COLO668 (cell line): ENCODE measurements around the gene PPOX.
A peak's percentile ranks its signal among the peaks of the same experiment; 100 is the strongest.

ENCODE experiments used
- DNase-seq: peaks from one replicate; lab custom pipeline; 2025; ENCODE audit not compliant: unreplicated experiment; lab: John Stamatoyannopoulos, UW

The PPOX gene

DNA sequence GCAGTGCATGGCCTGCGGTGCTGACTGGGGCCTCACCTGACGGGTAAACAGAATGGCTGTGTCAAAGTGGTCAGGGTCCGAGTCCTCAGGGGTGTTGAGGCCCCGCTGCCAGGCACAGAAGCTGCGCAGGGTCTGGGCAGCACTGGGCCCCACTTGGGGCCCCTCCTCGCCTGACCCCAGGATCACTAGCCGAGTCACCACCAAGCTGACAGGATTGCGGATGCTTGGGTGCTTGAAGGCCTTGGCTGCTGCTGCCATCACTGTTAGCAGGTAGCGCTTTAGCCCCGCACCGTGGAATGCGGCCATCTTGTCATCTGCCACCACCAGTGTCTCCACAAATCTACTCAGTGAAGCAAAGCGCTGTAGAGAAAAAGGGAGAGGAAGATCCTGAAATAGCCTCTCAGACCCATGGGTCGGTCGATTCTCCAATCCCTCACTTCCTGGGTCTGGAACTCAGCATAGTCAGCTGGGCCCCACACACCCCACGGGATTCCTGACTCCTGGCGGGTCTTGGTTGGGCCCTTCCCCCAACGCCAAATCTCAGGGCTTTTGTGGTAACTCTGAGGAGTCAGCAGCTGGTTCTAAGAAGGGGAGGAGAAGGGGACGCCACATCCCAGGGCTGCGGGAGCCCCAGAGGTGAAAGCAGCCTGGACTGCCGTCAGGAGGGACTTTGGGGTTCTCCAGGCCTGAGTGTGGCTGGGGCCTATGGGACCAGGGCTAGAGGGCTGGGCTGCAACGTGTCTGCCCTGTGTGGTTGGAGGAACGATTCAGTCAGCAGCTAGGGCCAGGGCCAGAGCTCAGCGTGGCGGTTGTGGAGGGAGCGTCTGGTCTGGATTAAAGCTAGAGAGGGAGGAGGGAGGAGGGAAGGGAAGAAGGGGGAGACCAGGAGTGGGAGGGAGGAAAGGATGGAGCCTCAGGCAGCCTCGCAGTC is 30.6 kb downstream of the PPOX start:
- no peak for DNase-seq

DNA sequence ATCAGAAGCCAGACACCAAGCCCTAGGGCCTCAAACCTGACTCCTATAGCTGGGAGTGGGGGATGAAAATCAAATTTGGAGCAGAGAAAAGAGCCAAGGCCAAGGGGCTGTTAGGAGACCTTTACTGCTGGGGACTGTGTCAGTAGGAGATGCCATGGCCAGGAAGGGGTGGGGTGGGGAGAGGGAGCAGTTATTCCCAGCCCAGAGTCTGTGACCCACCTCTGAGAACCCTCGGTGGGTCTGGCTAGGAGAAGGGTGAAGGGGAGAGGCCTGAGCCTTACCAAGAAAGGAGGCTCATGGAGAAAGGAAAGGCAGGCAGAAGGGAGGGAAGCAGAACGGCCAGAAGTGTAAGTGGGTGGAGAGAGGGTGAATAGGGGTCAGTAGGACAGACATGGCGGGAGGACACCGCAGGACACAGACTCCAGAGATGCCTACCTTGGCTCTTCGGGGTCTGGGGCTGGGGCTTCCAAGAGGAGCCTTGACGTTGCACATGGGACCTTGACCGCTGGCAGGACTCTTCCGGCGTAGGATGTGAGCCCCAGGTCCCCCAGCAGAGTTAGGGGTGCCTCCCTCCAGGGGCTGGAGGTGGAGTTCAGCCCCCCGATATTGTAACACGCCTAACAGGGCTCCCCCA is 31.5 kb downstream of the PPOX start:
- no peak for DNase-seq

DNA sequence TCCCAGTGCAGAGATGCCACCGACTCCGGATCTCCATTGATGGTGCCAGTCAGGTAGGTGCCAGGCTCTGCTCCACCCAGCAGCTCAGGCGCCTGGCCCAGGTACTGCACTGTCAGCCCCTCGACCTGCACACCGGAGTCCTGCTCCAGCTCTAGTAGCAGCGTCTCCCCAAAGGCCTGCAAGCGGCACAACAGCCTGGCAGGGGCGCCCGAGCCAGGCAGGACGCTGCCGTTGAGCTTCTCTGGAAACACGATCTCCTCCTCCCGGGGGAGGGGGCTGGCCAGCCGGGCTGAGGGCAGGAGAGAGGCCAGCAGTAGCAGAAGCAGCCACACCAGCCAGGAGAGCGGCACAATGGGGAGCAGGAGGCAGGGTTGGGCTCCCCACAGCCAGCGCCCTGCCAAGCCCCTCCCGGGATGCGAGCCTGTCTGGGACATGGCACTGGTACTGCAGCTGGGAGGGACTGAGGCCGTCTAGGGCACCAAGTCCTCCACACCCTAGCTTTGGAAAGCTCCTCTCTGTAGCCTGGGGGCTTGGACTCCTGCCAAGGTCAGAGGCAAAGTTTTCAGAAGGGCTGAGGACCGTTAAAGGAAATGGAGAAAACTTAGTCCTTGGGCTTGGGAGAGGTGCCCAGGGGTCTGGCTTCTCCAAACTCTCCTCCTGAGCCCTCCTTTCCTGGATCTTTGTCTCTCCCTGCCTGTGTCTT is 32.1 kb downstream of the PPOX start:
- DNase-seq: peak; percentile 58

DNA sequence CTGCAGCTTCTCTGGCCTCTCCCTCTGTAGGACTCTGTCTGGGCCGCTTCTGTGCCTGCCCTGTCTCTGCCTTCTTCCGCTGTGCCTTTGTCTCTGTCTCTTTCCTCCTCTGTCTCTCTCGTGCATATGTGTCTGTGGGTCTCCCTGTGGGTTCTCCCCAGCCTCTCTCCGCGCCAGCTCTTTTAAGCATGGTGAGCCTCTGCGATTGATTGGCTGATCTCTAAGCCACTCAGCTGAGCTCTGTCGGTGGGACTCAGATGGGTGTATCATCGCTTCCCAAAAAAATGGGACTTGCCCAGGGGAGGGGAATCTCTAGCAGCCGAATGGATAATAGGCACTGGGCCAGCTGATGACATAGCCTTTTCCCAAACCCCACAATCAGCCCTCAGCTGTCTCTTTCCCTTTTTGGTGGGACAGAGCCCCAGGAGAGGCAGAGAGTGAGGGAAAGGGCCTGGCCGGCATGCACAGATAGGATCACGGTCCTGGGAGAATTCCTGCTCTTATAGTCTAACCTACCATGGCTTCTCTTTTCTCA is 32.7 kb downstream of the PPOX start, which contains the start of gene ADAMTS4:
TSS of gene ADAMTS4 (minus strand) at position 158 of the 535 bp plus-strand sequence. CDS start 427 bp downstream, outside the sequence.
- DNase-seq: no peak

DNA sequence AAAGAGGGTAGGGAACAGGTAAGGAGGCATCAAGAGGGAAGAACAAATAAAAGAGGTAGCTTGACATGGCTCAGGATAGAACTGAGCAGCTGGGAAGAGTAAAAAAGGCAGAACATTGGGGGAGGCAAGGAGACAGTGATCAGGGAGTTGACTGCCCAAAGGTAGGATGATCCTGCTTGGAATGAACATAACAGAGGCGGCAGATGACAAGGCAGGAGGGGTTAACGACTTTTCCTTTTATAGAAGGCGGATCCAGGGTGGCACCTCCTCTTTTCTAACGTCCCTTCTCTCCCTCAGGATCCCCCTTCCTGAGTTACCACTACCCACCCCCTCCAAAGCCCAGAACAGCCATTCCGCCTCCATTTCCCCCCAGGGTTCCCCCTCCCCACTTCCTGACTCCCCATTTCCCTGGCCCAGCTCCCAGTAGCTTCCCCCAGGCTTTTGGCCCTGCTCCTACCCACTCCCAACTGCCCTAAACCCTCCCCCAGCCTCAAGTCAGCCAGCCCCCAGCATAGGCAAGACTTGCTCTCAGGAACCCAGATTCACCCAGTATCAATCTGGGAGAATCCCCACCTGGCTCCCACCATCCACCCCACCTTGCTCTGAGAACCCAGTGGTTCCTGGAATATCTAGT is 33.4 kb downstream of the PPOX start:
- no peak for DNase-seq

DNA sequence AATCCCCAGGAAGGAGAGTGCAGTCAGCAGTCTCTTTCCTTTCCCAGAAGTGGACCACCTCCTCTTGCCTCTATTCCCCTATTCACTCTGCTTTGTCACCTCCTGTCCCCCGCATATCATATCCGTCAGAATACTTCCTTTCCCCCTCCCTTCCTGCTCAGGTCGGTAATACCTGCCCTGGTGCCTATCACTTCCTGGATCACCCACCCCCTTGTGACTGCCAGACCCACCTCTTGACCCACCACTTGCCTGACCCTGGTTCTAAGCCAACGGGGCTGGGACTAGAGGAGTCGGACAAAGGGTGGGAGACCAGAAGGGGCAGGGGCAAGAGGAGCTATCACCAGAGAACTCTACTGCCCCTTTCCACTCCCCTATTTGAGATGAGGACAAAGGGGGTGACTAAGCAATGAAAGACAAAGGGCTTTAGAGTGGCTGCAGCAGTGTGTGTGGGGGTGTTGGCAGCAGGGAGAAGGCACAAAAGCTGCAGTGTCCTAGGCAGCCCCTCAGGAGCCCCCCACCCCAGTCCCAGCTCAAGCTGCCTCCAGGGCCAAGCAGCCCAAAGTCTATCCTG is 34.3 kb downstream of the PPOX start:
- DNase-seq: no peak

DNA sequence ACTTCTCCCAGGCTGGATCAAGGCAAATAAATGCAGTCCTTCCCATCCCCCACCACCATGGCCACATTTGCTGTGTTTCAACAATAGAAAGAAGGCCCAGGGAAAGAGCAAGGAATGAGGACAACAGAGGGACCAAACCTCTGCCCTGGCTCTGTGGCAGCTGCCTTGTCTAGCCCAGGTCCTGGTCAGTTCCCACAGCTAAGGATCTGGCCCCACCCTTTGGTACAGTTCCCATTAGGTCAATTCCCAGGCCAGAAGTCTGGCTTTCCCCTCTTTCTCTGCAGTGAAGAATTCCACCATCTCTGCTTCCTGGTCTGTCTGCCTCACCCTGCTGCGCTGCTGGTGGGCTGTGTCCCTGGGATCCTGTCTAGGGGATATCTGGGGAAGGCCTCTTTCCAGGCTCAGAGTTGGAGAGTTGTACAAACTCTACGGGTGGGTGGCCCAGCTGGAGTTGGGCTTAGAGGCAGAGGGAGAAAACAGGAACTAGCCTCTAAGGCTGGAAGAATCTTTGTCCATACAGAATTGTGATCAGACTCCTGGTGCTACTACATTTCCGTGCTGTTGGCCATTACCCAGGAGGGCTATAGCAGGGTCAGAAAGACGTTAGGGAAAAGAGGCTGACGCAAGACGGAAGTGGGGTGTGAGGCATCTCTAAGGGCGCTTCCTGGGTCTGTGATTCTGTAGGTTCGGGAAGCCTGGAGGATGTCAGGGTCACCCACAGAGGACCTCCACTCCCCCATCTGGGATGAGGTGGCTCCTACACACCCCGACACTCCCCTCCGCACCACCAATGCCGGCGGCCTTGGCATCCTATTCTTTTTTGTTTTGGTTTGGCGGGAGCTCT is 35.0 kb downstream of the PPOX start:
- no peak for DNase-seq

DNA sequence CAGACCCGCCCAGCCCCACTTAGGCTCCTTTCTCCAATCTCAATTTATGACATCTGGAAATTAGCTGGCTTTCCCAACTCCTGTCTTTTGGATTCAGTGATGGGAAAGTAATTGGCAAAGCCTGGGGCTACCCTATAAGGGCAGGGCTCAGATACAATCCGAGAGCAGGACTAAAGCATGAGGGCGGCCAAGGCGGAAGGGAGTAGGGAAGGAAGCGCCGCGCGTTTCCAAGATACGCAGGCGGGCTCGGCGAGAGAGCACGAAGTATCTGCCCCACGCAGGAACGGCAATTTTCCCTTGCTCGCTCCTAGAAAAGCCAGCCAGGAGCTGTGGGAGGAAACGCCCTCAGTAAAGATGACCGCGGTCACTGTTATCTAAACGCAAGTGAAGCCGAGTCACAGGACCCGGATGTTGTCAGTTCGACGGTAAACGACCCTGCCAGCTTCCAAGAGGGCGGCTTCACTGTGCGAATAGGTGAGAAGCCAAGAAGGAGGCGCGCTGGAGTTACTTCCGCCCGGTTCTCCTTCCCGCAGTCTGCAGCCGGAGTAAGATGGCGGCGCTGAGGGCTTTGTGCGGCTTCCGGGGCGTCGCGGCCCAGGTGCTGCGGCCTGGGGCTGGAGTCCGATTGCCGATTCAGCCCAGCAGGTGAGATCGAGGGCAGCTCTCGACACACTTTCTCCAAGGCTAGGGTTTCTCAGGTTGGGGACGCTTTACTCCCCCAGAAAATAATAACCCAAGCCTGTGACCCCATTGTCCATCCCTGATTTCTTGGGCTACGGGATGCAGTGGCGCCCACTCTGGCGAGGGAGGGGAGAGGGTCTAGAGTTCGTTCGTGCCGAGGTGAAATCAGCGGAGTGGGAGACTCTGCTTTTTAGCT is 35.8 kb downstream of the PPOX start, which contains the start of gene NDUFS2:
TSS of gene NDUFS2 (plus strand) at position 532 of the 877 bp plus-strand sequence. CDS start at position 551, 19 bp downstream.
- DNase-seq: peak; percentile 98

DNA sequence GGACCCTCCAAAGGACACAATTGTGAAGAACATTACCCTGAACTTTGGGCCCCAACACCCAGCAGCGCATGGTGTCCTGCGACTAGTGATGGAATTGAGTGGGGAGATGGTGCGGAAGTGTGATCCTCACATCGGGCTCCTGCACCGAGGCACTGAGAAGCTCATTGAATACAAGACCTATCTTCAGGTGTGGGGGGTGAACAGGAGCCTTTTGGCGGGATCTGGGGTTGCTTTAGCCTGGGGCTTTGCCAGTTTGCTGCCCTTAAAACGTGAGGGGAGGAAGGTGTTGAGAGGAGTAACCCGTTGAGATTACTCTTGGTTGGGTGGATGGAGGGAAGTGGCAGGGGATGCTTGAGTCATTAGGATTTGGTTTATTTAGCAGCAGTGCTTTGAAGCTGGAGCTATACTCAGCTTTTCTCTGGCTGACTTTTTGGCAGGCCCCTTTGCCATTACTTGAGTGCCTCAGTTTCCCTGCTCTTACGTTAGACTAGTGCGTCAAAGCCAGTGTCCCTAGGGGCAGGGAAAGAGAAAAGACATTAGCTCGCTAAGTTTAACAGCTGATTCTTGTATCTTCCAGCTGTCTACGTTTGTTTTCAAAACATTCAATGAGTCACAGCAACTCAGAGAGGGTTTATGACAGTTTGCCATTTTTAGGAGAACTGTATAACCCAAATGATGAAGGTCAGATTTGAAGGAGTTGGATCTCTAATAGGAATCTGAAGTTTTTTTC is 40.4 kb downstream of the PPOX start:
- no peak for DNase-seq

DNA sequence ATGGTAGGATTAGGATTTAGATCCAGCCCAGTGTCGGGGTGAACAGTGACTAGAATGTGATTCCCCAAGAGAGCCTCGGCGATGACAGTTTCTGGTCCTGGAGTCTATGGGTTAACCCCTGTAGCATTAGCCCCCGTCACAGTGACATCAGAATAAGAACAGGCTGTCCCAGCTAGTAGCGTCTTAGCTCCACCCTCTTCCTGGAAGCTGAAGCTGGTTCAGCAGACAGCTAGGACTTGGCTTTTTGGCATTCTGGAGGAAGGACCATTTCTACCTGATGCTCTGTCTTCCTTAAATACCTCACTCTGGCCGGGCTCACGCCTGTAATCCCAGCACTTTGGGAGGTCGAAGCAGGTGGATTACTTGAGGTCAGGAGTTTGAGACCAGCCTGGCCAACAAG is 40.9 kb downstream of the PPOX start:
- DNase-seq: no peak

DNA sequence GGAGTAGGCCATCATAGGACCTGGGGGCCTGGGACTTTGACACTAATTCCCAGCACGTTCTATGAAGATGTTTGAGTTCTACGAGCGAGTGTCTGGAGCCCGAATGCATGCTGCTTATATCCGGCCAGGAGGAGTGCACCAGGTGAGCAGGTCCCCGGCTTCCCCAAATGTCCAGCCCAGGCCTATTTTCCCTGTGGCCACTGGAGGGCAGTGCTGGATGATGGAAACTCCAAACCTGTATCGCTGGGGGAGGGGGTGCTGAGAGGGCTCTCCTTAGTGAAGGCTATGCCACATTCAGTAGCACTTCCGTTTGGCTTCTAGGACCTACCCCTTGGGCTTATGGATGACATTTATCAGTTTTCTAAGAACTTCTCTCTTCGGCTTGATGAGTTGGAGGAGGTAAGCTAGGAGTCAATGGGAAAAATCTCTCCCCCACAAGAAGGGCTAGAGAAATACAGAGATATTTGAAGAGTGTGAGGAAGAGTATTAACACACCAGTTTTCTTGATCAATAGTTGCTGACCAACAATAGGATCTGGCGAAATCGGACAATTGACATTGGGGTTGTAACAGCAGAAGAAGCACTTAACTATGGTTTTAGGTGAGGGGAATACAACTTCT is 43.7 kb downstream of the PPOX start:
- peak; percentile 69 for DNase-seq

DNA sequence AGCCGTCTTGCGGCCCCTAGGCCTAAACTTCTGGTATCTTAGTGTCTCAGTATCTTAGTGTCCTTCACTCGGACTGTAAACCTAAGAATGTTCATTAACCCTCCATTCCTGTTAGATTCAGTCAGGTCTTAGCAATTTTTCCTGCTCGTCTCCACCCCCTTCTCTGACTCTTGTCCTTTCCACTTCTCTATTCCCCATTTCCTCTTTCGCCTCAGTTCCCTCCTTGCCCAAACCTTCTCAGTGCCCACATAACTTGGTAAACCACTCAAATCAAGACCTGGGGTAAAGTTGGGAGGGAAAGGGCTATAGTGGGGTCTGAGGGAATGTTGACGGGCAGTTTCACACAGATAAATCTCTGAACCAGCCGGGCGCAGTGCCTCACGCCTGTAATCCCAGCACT is 48.1 kb downstream of the PPOX start:
- DNase-seq: no peak

DNA sequence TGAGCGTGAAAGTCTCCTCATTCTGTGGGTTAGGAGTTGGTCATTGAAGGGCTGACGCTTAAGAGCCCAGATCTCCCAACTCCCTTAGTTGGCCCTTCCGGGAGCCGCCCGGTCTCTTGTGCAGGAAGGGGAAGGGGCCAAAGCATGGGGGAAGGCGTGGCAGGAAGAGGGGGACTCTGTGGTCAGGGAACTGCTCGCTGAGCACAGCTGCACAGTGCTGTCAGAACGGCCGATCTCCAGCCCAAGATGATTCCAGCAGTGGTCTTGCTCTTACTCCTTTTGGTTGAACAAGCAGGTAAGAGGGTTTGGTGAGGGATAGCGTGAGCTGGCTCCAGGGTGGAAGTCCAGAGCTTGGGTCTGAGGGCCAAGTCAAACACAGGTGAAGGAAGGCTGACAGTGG is 48.9 kb downstream of the PPOX start, which contains the start of gene FCER1G:
TSS of gene FCER1G (plus strand) at position 220 of the 400 bp plus-strand sequence. CDS start at position 247, 27 bp downstream.
- no peak for DNase-seq

DNA sequence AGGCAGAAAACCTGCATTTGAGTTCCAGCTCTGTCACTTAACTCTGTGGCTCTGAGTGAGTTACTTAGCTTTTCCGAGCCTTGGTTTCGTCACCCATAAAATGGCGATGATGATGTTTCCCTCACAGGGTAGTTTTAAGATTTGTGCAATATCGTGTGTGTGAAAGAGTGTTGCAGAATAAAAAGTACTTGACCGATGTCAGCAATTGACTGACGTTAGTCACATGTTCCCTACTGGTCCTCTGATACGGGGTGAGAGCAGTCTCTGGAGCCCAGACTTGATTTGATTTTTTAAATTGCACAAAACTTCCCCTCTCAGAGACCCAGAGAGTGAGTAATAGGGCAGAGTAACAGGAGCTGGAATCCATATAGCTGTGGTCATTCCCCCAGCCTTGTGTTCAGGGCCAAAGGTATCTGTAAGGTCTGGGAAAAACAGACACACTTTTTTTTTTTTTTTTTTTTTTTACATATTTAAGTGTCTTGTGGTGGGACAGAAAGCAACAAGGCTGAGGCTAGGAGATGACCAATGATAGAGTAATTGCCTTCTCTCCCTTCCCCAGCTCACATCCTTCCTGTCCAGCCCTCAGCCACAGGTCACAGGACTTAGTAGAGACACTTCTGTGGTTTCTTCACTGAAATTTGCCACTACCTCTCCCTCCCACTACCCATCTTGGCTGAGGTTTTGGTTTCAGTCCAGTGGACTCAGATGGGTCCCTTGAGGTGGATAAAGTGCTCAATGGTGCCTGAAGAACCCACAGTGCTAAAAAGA is 50.9 kb downstream of the PPOX start:
- DNase-seq: no peak

DNA sequence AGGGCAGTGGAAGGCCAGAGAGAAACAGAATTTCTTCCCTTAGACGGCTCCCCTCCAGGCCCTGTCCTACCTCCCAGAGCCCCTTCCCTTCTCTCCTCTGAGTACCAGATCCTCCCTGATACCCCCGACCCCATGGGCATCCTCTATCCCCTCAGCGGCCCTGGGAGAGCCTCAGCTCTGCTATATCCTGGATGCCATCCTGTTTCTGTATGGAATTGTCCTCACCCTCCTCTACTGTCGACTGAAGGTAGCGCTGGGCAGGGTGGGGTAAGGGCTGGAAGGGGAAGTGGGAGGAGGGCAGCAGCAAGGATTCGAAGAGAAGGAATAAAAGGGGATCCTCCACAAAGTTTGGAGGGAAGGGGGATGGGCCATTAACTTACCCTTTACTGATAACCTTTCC is 51.6 kb downstream of the PPOX start:
- no peak for DNase-seq

DNA sequence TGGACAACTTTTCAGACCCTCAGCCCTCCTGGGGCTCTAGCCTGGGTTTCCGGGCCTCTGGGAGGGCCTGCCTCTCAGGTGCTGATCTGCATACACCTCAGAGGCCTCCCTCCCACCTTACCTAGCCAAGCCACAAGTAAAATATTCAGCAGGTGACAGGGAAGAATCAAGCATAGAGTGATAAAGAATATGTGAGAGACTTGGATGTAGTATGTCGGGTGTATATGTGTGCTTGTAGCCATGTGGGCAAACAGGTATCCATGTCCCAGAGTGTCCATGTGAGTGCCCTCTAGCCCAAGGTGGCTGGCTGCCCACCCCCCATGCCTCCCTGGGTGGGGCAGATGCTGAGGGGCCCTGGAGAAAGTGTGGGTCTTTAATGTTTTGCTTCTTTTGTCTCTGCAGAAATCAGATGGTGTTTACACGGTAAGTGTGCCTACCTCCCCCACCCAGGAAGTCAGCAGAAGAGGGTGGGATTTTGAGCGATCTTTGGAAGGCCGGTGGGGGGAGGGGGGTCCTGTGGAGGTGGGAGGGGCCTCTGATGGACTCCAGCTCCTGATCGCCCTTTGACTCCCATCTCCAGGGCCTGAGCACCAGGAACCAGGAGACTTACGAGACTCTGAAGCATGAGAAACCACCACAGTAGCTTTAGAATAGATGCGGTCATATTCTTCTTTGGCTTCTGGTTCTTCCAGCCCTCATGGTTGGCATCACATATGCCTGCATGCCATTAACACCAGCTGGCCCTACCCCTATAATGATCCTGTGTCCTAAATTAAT is 52.3 kb downstream of the PPOX start:
- DNase-seq: no peak
